Right cardiac atrium (tissue), 5 donors: ENCODE data around the gene SLC6A18. TPM values are rescaled to one million over a fixed set of nuclear protein-coding genes. Genes with fewer than 3 reads are reported as not detected.
"Not testable (repeated sequence)": the region's sequence is repeated elsewhere in the genome, so short reads cannot be mapped to it uniquely, and the experiment has no call there.

Experiments
- ATAC-seq, 2 donors: fragments of 200-7000 bp; cut with Tn5 transposase; one replicate each; pipeline versions ENCODE4 v1.8.0 to v1.9.1; 2020; ENCODE audit warnings: moderate library complexity in 2 of 2, mild to moderate bottlenecking in 1 of 2
- DNase-seq, 3 donors: peaks; one replicate each; pipeline ENCODE4 v3.0.0-alpha.2; 2020
- H3K27ac ChIP-seq: one replicate; pipeline ENCODE4 v1.5.1; 2013; ENCODE audit warnings: mild to moderate bottlenecking, low read length, control low read depth, moderate library complexity
- H3K27me3 ChIP-seq: one replicate; pipeline ENCODE4 v1.6.1; 2013; ENCODE audit not compliant: control insufficient read depth, insufficient read depth
- H3K4me1 ChIP-seq: one replicate; pipeline ENCODE4 v1.6.1; 2013; ENCODE audit warnings: low read length; ENCODE audit not compliant: control insufficient read depth, insufficient read depth
- H3K4me3 ChIP-seq: one replicate; pipeline ENCODE4 v1.5.1; 2013; ENCODE audit warnings: low read length, control low read depth
- H3K9me3 ChIP-seq: one replicate; pipeline ENCODE4 v1.6.1; 2013; ENCODE audit warnings: low read length; ENCODE audit not compliant: control insufficient read depth
- WGBS: extraction: QIAGEN DNeasy Blood & Tissue Kit; methylation state at CpG from one replicate; pipeline ENCODE4 v1.1.7; 2013; 5-methylcytosine and 5-hydroxymethylcytosine counted together
- intact Hi-C, 4 donors: fragments of 100-400 bp; cut with DNase I; formaldehyde crosslinking; loops; one replicate each; pipeline versions ENCODE4 v1.11.0 to v1.14.0; 2022 to 2023
- polyA plus RNA-seq: library from polyadenylated mRNA; stranded (reverse); fragments of 200-250 nt; gene quantifications from one replicate; pipeline ENCODE4 v1.2.3, GENCODE V29; 2013
- total RNA-seq, 4 donors: library from RNA; stranded (reverse); fragmentation: NEBNext Ultra II Directional; extraction: Animal tissue kit (Norgen Biotek cat#: 25700); gene quantifications; one replicate each; pipeline ENCODE4 v1.2.1, GENCODE V29; 2021
- donor health status: healthy with polysubstance abuse.
- donor health status: DM: no; HTN: yes; CAD: no.
- donor health status: DM: no; HTN: no; CAD: no.
- donor health status: DM: no; HTN: yes; CAD: no; lungs with severe emphysema.
- donor health status: DM: yes; HTN: yes; CAD: no.

Gene SLC6A18
- total and polyA plus RNA-seq, 5 donors, result not detected

DNA sequence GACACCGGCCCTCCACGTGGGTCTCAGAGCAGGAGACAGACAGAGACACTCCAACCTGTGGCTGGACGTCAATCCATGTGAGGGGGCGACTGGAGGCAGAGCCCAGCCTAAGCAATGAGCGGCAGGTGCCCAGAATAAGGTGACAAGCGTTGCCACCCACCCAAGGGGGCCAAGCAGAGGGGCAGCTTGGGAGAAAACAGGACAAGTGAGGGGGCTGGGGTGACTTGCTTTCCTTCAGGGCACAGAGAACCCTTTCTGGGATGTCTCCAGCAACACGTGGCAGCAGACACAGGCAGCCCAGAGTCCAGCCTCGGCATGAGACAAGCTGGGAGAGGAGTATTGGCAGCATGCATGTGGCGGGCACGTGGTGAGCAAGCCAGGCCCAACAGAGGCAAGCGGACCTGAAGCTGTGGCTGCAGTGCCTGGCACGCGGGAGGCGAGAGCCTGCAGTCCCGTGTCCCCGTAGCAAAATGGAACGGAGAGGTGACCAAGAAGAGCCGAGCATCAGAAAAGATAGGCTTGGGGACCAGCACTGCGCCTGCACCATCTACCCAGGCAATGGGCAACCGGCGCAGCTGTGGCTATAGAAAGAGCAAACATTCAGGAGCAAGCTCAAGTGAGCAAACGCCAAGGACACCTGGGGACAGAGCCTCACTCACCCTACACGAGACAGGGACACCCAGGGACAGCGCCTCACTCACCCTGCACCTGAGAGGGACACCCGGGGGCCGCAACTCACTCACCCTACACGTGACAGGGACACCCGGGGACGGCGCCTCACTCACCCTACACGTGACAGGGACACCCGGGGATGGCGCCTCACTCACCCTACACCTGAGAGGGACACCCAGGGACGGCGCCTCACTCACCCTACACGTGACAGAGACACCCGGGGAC lies 63.5 kb downstream of the SLC6A18 start:
- Histone ChIP-seq H3K4me3 (no peak overlapping the region), H3K27me3 (no peaks in the 10 kb centered on the region), H3K9me3 (no peaks in the 10 kb centered on the region), H3K27ac (no peak overlapping the region), H3K4me1 (no peaks in the 10 kb centered on the region)
- ATAC-seq, result no peak
- WGBS, result 90% methylated on average over 37 of the region's 37 CpGs
- peak in 1 of 3 donors; percentile 41 for DNase-seq
- intact Hi-C loops, result no loop called here

DNA sequence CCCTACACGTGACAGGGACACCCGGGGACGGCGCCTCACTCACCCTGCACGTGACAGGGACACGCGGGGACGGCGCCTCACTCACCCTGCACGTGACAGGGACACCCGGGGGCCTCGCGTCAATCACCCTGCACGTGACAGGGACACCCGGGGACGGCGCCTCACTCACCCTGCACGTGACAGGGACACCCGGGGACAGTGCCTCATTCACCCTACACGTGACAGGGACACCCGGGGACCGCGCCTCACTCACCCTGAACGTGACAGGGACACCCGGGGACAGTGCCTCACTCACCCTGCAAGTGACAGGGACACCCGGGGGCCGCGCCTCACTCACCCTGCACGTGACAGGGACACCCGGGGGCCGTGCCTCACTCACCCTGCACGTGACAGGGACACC lies 64.4 kb downstream of the SLC6A18 start:
- H3K27ac ChIP-seq, H3K27me3 ChIP-seq, DNase-seq, H3K4me1 ChIP-seq, H3K9me3 ChIP-seq, H3K4me3 ChIP-seq, ATAC-seq, intact Hi-C loops: not testable (repeated sequence)
- WGBS, result 88% methylated on average over 27 of the region's 32 CpGs

DNA sequence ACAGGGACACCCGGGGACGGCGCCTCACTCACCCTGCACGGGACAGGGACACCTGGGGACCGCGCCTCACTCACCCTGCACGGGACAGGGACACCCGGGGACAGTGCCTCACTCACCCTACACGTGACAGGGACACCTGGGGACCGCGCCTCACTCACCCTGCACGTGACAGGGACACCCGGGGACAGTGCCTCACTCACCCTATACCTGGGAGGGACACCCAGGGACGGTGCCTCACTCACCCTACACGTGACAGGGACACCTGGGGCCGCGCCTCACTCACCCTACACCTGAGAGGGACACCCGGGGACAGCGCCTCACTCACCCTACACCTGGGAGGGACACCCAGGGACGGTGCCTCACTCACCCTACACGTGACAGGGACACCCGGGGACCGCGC lies 65.8 kb downstream of the SLC6A18 start:
- H3K4me3 ChIP-seq, H3K9me3 ChIP-seq, H3K4me1 ChIP-seq, intact Hi-C loops, ATAC-seq, H3K27ac ChIP-seq, H3K27me3 ChIP-seq: not testable (repeated sequence)
- 78% methylated on average over 23 of the region's 24 CpGs for WGBS
- DNase-seq, result peak in 1 of 3 donors; percentile 38

DNA sequence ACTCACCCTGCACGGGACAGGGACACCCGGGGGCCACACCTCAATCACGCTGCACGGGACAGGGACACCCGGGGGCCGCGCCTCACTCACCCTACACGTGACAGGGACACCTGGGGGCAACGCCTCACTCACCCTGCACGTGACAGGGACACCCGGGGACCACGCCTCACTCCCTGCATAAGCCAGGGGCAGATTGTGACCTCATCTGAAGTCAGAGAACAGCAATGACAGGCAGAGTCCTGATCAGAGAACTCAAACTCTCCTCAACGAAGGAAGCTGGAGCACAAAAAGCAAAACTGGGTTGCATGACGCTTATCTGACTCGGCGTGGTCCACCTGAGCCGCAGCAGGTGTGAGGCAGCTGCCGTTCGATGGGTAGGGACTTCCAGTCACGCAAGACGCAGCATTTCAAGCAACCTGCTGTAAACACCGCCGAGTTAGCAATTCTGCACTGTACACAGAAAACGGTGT lies 66.5 kb downstream of the SLC6A18 start:
- H3K27me3 ChIP-seq, result no peaks in the 10 kb centered on the region
- intact Hi-C loops, result no loop called here
- H3K4me1 ChIP-seq, result no peaks in the 10 kb centered on the region
- 81% methylated on average over 24 of the region's 24 CpGs for WGBS
- DNase-seq, result peak in 1 of 3 donors; percentile 13
- H3K9me3 ChIP-seq, result no peaks in the 10 kb centered on the region
- H3K4me3 ChIP-seq, result no peak overlapping the region
- ATAC-seq, result no peak
- no peak overlapping the region for H3K27ac ChIP-seq

DNA sequence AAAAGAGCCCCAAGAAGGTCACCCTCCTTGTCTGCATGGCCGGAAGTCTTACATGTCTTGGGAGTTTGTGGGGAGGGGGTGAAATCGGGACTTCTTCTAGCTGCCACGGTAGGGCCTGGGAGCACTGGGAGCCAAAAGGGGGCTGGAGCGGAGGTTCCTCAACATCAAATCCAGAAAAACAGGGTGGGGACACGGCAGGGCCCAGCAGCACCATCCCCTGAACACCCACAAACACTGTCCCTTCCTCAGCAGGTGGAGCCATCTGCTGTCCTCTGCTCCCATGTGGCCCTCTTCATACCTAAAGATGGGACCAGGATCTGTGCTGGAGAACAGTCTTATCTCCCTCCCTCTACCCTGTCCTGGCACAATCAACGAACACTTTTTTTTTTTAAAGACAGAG lies 67.0 kb downstream of the SLC6A18 start:
- ATAC-seq (no peak), DNase-seq (no peak)
- intact Hi-C loops, result no loop called here
- H3K9me3 ChIP-seq, result no peaks in the 10 kb centered on the region
- no peak overlapping the region for H3K27ac ChIP-seq
- H3K4me3 ChIP-seq, result no peak overlapping the region
- no peaks in the 10 kb centered on the region for H3K4me1 ChIP-seq
- WGBS, result 76% methylated on average over 6 of the region's 6 CpGs
- H3K27me3 ChIP-seq, result no peaks in the 10 kb centered on the region

DNA sequence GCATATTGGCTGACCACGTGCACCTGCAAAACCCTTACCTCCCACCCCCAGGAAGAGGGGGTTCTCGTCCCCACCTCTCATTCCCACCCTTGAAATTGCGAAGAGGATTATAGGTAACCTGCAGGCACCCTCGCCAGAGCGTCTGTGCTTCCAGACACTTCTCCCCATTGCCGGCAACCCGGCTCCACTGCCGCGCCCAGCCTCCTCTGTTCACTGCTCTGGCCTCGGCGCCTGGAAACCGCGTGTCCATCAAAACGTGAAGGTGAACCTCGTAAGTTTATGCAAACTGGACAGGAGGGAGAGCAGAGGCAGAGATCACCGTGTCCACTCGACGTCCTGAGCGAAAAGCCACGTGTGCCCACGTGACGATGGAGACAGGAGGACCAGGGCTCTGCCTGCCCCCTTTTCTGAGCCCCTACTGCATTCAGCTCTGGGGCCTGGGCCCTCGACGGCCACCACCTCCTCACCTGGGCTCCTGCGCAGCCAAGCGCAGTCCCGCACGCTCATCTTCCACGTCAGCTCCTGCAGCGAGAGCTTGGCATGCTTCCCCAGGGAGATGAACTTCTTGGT lies 67.8 kb downstream of the SLC6A18 start:
- no peak overlapping the region for H3K4me3 ChIP-seq
- ATAC-seq, result no peak
- no peaks in the 10 kb centered on the region for H3K27me3 ChIP-seq
- 85% methylated on average over 30 of the region's 30 CpGs for WGBS
- DNase-seq, result peak in 1 of 3 donors; percentile 46
- no peaks in the 10 kb centered on the region for H3K4me1 ChIP-seq
- no peak overlapping the region for H3K27ac ChIP-seq
- no peaks in the 10 kb centered on the region for H3K9me3 ChIP-seq
- intact Hi-C loops, result no loop called here

DNA sequence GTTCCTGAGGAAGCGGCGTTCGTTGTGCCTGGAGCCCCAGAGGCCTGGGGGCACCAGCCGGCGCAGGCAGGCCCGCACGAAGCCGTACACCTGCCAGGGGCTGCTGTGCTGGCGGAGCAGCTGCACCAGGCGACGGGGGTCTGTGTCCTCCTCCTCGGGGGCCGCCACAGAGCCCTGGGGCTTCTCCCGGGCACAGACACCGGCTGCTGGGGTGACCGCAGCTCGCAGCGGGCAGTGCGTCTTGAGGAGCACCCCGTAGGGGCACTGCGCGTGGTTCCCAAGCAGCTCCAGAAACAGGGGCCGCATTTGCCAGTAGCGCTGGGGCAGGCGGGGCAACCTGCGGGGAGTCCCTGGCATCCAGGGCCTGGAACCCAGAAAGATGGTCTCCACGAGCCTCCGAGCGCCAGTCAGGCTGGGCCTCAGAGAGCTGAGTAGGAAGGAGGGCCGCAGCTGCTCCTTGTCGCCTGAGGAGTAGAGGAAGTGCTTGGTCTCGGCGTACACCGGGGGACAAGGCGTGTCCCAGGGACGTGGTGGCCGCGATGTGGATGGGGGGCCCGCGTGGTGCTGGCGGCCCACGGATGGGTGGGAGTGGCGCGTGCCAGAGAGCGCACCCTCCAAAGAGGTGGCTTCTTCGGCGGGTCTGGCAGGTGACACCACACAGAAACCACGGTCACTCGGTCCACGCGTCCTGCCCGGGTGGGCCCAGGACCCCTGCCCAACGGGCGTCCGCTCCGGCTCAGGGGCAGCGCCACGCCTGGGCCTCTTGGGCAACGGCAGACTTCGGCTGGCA lies 68.4 kb downstream of the SLC6A18 start:
- intact Hi-C loops, result no loop called here
- no peaks in the 10 kb centered on the region for H3K9me3 ChIP-seq
- ATAC-seq (peak in 1 of 2 donors; percentile 26), DNase-seq (peak in 1 of 3 donors; percentile 42)
- WGBS, result 92% methylated on average over 60 of the region's 60 CpGs
- no peaks in the 10 kb centered on the region for H3K27me3 ChIP-seq
- no peak overlapping the region for H3K27ac ChIP-seq
- H3K4me1 ChIP-seq, result no peaks in the 10 kb centered on the region
- no peak overlapping the region for H3K4me3 ChIP-seq

DNA sequence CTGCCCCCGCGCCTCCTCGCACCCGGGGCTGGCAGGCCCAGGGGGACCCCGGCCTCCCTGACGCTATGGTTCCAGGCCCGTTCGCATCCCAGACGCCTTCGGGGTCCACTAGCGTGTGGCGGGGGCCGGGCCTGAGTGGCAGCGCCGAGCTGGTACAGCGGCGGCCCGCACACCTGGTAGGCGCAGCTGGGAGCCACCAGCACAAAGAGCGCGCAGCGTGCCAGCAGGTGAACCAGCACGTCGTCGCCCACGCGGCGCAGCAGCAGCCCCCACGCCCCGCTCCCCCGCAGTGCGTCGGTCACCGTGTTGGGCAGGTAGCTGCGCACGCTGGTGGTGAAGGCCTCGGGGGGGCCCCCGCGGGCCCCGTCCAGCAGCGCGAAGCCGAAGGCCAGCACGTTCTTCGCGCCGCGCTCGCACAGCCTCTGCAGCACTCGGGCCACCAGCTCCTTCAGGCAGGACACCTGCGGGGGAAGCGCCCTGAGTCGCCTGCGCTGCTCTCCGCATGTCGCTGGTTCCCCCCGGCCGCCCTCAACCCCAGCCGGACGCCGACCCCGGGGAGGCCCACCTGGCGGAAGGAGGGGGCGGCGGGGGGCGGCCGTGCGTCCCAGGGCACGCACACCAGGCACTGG lies 69.1 kb downstream of the SLC6A18 start:
- ATAC-seq, result no peak
- H3K27ac ChIP-seq, result no peak overlapping the region
- H3K4me3 ChIP-seq, result no peak overlapping the region
- no peaks in the 10 kb centered on the region for H3K27me3 ChIP-seq
- peak in 1 of 3 donors; percentile 46 for DNase-seq
- 26% methylated on average over 69 of the region's 69 CpGs for WGBS
- no peaks in the 10 kb centered on the region for H3K9me3 ChIP-seq
- no peaks in the 10 kb centered on the region for H3K4me1 ChIP-seq
- intact Hi-C loops, result no loop called here

DNA sequence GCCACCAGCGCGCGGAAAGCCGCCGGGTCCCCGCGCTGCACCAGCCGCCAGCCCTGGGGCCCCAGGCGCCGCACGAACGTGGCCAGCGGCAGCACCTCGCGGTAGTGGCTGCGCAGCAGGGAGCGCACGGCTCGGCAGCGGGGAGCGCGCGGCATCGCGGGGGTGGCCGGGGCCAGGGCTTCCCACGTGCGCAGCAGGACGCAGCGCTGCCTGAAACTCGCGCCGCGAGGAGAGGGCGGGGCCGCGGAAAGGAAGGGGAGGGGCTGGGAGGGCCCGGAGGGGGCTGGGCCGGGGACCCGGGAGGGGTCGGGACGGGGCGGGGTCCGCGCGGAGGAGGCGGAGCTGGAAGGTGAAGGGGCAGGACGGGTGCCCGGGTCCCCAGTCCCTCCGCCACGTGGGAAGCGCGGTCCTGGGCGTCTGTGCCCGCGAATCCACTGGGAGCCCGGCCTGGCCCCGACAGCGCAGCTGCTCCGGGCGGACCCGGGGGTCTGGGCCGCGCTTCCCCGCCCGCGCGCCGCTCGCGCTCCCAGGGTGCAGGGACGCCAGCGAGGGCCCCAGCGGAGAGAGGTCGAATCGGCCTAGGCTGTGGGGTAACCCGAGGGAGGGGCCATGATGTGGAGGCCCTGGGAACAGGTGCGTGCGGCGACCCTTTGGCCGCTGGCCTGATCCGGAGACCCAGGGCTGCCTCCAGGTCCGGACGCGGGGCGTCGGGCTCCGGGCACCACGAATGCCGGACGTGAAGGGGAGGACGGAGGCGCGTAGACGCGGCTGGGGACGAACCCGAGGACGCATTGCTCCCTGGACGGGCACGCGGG lies 69.9 kb downstream of the SLC6A18 start, which contains the start of gene TERT:
TERT (minus strand) TSS at position 234 of the 815 bp plus-strand sequence; CDS start at position 155, 79 bp downstream.
- Histone ChIP-seq H3K27ac (no peak within 1 kb of the TSS), H3K4me3 (no peak within 1 kb of the TSS), H3K27me3 (no peaks in the 10 kb centered on the region), H3K4me1 (no peaks in the 10 kb centered on the region), H3K9me3 (no peaks in the 10 kb centered on the region)
- DNase-seq (peak in 2 of 3 donors; percentile 34 to 56), ATAC-seq (no peak)
- 3% methylated on average over 102 of the region's 102 CpGs for WGBS
- intact Hi-C loops, result no loop called here

DNA sequence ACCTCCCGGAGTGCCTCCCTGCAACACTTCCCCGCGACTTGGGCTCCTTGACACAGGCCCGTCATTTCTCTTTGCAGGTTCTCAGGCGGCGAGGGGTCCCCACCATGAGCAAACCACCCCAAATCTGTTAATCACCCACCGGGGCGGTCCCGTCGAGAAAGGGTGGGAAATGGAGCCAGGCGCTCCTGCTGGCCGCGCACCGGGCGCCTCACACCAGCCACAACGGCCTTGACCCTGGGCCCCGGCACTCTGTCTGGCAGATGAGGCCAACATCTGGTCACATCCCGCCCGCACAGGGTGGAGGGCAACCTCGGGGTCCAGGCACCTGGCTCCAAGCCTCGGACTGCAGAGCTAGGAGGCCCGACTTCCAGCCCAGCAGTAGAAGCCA lies 70.5 kb downstream of the SLC6A18 start:
- DNase-seq (peak in 1 of 3 donors; percentile 32), ATAC-seq (no peak)
- no peaks in the 10 kb centered on the region for H3K27me3 ChIP-seq
- no peaks in the 10 kb centered on the region for H3K9me3 ChIP-seq
- H3K4me1 ChIP-seq, result no peaks in the 10 kb centered on the region
- no peak overlapping the region for H3K27ac ChIP-seq
- WGBS, result 40% methylated on average over 22 of the region's 22 CpGs
- H3K4me3 ChIP-seq, result no peak overlapping the region
- intact Hi-C loops, result no loop called here
